Stimulated activated CD8-positive, alpha-beta memory T cell treated with anti-CD3 and anti-CD28 coated beads, Interleukin-4, amount 100 ng/mL, for 24 hours (primary cell): ENCODE results near the gene KRTAP5-10.
A peak's percentile ranks its signal among the peaks of the same experiment; 100 is the strongest.
"Not testable (repeated sequence)": the region's sequence is repeated elsewhere in the genome, so short reads cannot be mapped to it uniquely, and the experiment has no call there.

Source experiments
- DNase-seq: peaks from one replicate; pipeline ENCODE4 v3.0.0-alpha.2; 2020; ENCODE audit warnings: low read depth

Gene KRTAP5-10

DNA sequence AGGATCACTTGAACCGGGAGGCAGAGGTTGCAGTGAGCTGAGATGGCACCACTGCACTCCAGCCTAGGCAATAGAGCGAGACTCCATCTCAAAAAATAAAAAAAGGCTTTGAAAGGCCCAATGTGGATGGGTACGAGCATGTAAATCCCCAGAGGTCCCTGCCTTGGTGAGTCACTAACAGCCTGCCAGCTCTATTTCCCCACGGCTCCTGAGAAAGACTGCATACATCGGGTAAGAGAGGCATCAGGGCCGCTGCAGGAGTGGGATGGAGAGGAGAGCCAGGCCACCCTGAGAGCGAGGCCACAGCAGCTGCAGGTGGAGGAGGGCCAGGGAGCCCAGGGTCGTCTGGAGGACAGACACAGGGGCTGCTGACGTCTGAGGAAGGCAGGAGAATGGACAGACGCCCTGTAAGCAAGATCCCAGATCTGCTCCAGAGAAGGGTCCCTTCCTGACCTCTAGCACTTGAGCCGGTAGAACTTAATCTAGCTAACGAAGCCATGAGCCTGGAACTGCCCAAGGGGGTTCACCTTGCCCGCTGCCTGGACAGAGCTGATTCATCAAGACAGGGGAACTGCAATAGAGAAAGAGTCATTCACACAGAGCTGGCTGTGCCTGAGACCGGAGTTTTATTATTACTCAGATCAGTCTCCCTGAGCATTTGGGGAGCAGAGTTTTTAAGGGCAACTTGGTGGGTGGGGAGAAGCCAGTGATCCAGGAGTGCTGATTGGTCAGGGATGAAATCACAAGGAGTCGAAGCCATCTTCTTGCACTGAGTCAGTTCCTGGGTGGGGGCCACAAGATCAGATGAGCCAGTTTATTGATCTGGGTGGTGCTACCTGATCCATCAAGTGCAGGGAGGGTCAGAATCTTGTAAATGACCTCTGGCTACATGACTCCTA, 22.2 kb upstream of the KRTAP5-10 start:
- no peak for DNase-seq

DNA sequence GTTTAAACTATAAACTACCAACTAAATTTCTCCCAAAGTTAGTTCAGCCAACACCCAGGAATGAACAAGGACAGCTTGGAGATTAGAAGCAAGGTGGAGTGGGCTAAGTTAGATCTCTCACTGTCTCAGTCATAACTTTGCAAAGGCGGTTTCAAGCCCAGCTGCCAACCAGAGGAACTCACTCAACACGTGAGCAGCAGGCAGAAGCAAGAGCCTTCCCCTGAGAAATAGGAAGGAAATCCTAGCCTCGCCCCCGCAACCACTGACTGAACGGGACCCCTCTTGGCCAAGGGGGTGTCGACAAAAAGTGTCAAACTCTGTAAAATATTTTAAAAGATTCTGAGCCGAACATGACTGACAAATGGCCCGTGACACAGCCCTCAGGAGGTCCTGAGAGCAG, 21.5 kb upstream of the KRTAP5-10 start:
- DNase-seq = peak; percentile 3

- DNase-seq = no peak
Measured at GRCh38 chr11:71544525-71545214, 20.7 kb upstream of the KRTAP5-10 start.

GRCh38 chr11:71545405-71545966, 19.9 kb upstream of the KRTAP5-10 start:
- no peak for DNase-seq

GRCh38 chr11:71548120-71548519, 17.2 kb upstream of the KRTAP5-10 start, which contains the start of gene KRTAP5-9:
KRTAP5-9 (plus strand) TSS chr11:71548420; CDS start chr11:71548658, 238 bp downstream.
- no peak for DNase-seq

DNA sequence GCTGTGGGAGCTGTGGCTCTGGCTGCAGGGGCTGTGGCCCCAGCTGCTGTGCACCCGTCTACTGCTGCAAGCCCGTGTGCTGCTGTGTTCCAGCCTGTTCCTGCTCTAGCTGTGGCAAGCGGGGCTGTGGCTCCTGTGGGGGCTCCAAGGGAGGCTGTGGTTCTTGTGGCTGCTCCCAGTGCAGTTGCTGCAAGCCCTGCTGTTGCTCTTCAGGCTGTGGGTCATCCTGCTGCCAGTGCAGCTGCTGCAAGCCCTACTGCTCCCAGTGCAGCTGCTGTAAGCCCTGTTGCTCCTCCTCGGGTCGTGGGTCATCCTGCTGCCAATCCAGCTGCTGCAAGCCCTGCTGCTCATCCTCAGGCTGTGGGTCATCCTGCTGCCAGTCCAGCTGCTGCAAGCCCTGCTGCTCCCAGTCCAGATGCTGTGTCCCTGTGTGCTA, 16.6 kb upstream of the KRTAP5-10 start:
- no peak for DNase-seq

DNA sequence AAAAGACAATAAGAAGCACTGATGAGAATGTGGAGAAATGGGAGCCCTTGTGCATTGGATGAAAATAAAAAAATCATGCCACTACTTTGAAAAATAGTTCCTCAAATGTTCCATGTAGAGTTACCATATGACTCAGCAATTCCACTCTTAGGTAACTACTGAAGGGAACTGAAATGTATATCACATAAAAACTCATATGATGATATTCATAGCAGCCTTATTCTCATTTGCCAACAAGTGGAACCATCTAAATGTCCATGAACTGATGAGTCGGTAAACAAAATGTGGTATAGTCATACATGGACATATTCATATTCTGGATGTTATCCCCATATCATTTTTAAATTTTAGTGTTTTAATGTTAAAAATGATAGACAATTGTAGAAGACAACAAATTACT, 13.7 kb upstream of the KRTAP5-10 start:
- no peak for DNase-seq

DNA sequence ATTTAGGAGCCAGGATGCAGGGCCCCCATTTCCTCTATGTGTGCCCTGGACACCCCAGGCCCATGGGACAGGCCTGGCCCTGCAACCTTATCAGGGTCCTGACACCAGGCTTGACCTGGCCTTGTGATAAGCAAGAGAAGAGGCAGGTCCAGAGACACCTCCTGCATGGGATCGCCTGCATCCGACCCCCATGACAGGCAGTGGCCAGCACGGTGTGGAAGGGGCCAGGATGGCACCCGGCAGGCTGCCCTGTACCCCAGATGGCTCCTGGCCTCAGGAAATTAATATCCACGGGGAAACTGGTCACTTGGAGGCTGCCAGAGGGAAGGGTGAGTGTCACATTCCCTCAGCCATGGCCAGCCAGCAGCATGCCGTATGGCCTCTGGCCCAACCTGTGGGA, 10.4 kb upstream of the KRTAP5-10 start:
- no peak for DNase-seq

- no peak for DNase-seq
Measured at GRCh38 chr11:71555508-71555907, 9.9 kb upstream of the KRTAP5-10 start.

DNA sequence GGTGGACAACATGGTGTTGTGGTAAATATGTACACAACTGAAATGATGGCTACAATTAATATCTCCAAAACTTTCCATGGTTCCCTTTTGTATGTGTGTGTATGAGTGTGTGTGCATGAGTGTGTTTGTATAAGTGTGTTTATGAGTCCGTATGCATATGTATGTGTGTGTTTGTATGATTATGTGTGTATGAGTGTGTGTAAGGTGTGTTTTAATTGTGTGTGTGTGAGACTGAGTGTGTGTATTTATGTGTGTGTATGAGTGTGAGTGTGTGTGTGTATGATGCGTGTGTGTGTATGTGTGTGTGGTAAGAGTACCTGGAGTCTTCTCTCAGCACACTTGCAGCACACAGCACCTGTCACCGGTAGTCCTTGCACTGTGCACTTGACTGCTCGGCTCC, 9.3 kb upstream of the KRTAP5-10 start:
- DNase-seq = no peak

DNA sequence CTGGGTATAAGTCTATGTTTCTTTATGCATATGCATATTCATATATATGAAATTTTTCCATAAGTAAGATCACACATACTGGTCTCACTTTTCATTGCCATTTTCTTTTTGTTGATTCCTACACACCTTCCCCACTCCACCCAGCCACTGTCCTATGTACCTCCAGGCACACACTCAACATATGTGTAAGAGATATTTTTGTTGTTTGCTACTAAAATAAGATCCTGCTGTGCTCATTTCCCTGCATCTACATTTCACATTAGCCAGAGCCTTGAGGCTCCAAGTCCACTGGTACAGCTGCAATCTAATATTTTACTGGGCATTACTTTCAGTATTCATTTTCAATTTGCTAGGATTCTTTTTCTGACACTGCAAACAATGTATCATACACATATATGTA, 8.1 kb upstream of the KRTAP5-10 start:
- DNase-seq = no peak

DNA sequence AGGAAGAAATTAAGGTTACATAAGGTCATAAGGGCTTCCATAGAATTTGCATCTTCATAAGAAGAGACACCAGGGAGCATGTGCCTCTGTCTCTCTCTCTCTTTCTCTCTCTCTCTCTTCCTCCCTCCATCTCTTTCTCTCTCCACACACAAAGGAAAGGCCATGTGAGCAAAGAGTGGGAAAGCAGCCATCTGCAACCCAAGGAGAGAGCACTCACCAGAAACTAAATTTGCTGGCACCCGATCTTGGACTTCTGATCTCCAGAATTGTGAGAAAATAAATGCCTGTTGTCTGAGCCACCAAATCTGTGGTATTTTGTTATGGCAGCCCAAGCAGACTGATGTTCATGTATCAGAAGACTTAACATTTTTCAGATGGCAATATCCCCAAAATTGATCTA, 6.4 kb upstream of the KRTAP5-10 start:
- DNase-seq = no peak

- no peak for DNase-seq
Measured at GRCh38 chr11:71562120-71562519, 3.2 kb upstream of the KRTAP5-10 start.

GRCh38 chr11:71563406-71563805, 2.0 kb upstream of the KRTAP5-10 start:
- no peak for DNase-seq

DNA sequence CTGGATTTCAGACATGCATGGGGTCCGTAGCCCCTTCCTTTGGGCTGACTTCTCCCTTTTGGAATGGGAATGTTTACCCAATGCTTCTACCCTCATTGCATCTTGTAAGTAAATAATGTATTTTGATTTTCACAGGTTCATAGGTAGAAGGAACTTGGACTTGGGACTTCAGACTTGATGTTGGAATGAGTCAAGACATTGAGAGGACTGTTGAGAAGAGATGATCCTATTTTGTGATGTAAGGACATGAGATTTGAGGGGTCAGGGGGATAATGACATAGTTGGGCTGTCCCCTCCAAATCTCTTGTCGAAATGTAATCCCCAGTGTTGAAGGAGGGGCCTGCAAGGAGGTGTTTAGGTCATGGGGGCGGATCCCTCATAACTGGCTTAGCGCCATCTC, 933 bp upstream of the KRTAP5-10 start:
- DNase-seq = no peak

- DNase-seq = no peak
Measured at GRCh38 chr11:71566081-71566620, 788 bp downstream of the KRTAP5-10 start.

DNA sequence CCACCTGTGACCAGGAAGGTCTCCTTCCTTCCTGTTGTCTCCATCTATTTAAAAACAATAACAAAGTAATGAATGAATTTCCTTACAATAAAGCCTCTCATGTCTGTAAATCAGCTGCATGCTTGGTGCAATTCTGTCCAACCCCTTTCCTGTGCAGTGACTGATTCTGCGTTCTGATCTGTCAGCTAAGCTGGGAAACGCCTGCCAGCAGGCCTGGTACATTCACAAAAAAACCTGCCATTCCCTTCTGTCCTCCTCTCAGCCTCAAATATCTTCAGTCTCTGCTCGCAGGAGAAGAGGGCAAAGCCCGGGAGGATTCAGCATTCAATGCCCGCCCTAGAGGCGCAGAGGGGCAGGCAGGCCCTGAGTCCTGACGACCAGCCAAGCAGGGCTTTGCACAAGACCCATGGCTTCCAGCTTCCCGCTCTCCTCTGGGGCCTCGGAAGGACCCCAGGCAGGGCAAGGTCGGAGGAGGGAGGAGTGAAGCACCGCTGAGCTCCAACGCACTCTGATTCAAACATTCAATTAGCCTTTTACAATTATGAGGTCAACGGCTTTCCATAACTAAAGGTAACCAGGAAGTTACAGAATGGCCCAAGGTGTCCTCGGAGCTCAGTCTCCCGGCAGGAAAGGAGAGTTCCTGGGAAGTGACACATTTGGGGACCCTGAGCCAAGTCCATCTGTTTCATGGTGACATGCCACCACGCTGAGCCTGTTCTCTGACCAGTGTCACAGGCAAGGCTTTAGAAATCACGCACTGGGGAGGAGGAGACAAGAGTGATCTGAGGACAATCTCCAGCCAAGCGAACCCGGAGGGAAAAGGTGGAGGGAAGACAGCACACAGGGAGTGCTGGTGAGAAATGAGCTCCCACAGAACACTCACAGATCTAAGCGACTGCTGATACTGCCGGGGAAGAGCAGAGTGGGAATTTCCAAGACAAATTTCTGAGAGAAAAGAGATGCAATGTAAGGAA, 1.6 kb downstream of the KRTAP5-10 start:
- DNase-seq = not testable (repeated sequence)

DNA sequence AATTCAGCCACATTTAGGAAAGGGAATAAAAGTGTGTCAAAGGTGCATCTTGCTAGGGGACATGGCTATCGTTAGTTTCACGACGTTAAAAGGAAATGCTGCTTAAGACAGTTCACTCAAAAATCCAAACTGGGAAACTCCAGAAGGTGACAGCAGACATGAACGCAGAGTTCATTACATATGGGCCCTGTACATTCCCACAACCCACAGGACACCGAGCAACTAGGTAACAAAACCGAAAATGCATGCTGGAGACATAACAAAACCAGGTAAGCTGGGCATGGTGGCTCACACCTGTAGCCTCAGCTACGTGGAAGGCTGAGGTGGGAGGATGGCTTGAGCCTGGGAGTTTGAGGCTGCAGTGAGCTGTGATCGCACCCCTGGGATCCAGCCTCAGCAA, 2.3 kb downstream of the KRTAP5-10 start:
- not testable (repeated sequence) for DNase-seq

- no peak for DNase-seq
Measured at GRCh38 chr11:71568704-71569349, 3.5 kb downstream of the KRTAP5-10 start.

DNA sequence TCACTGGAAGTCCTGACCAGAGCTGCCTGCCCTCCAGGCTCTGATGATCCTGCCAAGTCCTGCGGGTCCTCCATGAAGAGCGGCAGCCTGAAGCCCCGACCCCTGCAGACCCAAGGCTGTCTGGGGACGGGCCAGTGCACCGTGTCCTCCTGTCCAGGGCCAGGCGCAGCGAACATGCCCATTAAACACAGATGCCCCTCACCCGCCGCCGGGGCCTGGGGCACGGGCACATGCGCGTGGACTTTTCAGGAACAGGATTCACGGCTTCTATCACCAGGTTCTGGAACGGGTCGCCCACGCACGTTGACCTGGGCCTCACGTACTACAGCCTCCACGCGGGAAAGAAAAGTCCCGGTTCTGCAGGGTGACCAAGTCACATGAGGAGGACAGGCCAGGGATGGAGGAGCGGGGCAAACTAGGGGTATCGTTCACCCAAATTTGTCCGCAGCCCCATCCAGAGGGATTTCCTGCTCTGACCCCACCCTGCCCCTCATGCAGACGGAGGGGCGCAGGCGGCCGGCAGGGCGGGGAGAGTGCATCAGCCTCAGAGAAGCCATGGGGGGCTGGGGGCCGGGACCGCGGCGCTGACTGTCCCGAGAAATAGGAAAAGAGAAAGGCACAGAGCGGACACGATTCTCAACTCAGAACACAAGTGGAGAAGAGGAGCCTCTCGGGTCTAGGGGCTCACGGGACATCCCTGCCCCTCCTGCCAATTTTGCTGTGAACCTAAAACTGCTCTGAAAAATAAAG, 5.9 kb downstream of the KRTAP5-10 start:
- not testable (repeated sequence) for DNase-seq
